K562 (cell line): ENCODE measurements around the gene PRELID2. TPM values are rescaled to one million over a fixed set of nuclear protein-coding genes. Genes with fewer than 3 reads are reported as not detected.

Experiments used
- ATAC-seq: fragments of 200-7000 bp; cut with Tn5 transposase; 3 replicates; pipeline ENCODE4 v1.9.1; 2020; ENCODE audit warnings: moderate library complexity
- BruUV-seq: library from RNA; stranded (reverse); fragments of 400-500 nt; replicated peaks from 2 replicates; lab custom pipeline; 2021; lab: Mats Ljungman, UMichigan
- CTCF ChIA-PET: fragments of 300-600 bp; formaldehyde crosslinking; extraction: SDS; loops from one replicate; lab custom pipeline; 2021; ENCODE audit warnings: low intra/inter-chr PET ratio; lab: Yijun Ruan, JAX
- POLR2A ChIA-PET: fragments of 300-600, 350-650 bp; sonication (Branson Sonifier 250); formaldehyde crosslinking; extraction: SDS; loops from one replicate; lab custom pipeline; 2021; ENCODE audit warnings: antibody characterized with exemption, inconsistent platforms; lab: Yijun Ruan, JAX
- DNase-seq, 4 experiments: peaks; one replicate each; pipeline versions ENCODE4 v3.0.0 to v3.0.0-alpha.2; 2011 to 2018; ENCODE audit warnings: low spot score in 3 of 4, mixed read lengths in 3 of 4; ENCODE audit errors: extremely low read depth in 1 of 4
- FAIRE-seq: peaks from 2 replicates; lab custom pipeline; 2011; peaks lifted over from hg19 to GRCh38; lab: Jason Lieb, UNC
- H2AFZ ChIP-seq: 2 replicates; pipeline ENCODE4 v1.6.0; 2011; ENCODE audit warnings: low read depth, low read length, control low read depth, inconsistent platforms
- H3K27ac ChIP-seq: fragments of 200-600 bp; 3 replicates; pipeline ENCODE4 v1.8.0; 2011; ENCODE audit warnings: low read depth, mild to moderate bottlenecking, control low read depth, inconsistent platforms, low read length, moderate library complexity, mixed read lengths; ENCODE audit errors: extremely low read depth
- H3K27me3 ChIP-seq, 2 experiments: fragments of 300-600 bp in 1 of 2; 2 replicates in 1 of 2; 3 replicates in 1 of 2; pipeline versions ENCODE4 v1.6.0 to v1.8.0; 2011; ENCODE audit warnings: inconsistent platforms in 2 of 2, low read length in 2 of 2, mild to moderate bottlenecking in 1 of 2, mixed read lengths in 1 of 2, moderate library complexity in 1 of 2; ENCODE audit not compliant: control insufficient read depth in 2 of 2, insufficient read depth in 2 of 2
- H3K36me3 ChIP-seq: fragments of 300-600 bp; 3 replicates; pipeline ENCODE4 v1.8.0; 2011; ENCODE audit warnings: mild to moderate bottlenecking, low read length, inconsistent platforms; ENCODE audit not compliant: control insufficient read depth, insufficient read depth
- H3K4me1 ChIP-seq, 2 experiments: fragments of 200-600 bp in 1 of 2; replicated peaks in 1 of 2; 2 replicates in 1 of 2; 3 replicates in 1 of 2; pipeline versions ENCODE4 v1.5.1 to v1.8.0; 2011; ENCODE audit warnings: inconsistent platforms in 2 of 2, low read length in 2 of 2, mild to moderate bottlenecking in 1 of 2, mixed read lengths in 1 of 2, moderate library complexity in 1 of 2; ENCODE audit not compliant: control insufficient read depth in 2 of 2, insufficient read depth in 2 of 2
- H3K4me2 ChIP-seq: 2 replicates; pipeline ENCODE4 v1.6.1; 2011; ENCODE audit warnings: low read length, control low read depth, inconsistent platforms, mixed read lengths; ENCODE audit not compliant: insufficient read depth
- H3K4me3 ChIP-seq: fragments of 200-600 bp; sonication (generic), shearing (Covaris generic); 2 replicates; pipeline ENCODE4 v1.5.1; 2016; ENCODE audit warnings: control low read depth, inconsistent platforms
- H3K79me2 ChIP-seq: fragments of 200-600 bp; 3 replicates; pipeline ENCODE4 v1.8.0; 2011; ENCODE audit warnings: low read length, inconsistent platforms; ENCODE audit not compliant: control insufficient read depth, insufficient read depth
- H3K9ac ChIP-seq, 2 experiments: 2 replicates each; pipeline versions ENCODE4 v1.6.0 to v1.6.1; 2011; ENCODE audit warnings: low read depth in 2 of 2, low read length in 2 of 2, control low read depth in 1 of 2, inconsistent platforms in 1 of 2, mild to moderate bottlenecking in 1 of 2, mixed read lengths in 1 of 2; ENCODE audit not compliant: insufficient read depth in 1 of 2
- H3K9me1 ChIP-seq: one replicate; pipeline ENCODE4 v1.6.0; 2011; ENCODE audit warnings: inconsistent platforms, mild to moderate bottlenecking, low read length, moderate library complexity; ENCODE audit not compliant: control insufficient read depth, insufficient read depth
- H3K9me3 ChIP-seq: replicated peaks from 2 replicates; pipeline ENCODE4 v1.5.1; 2011; ENCODE audit warnings: low read depth, low read length, inconsistent platforms; ENCODE audit not compliant: control insufficient read depth, insufficient read depth
- H4K20me1 ChIP-seq: replicated peaks from 2 replicates; pipeline ENCODE4 v1.6.1; 2011; ENCODE audit warnings: low read length, inconsistent platforms, mixed read lengths; ENCODE audit not compliant: control insufficient read depth, insufficient read depth
- CTCF ChIP-seq, 3 experiments: IDR thresholded peaks in 2 of 3; conservative IDR thresholded peaks in 1 of 3; 2 replicates each; pipeline ENCODE4 v1.5.1; 2011 to 2012; ENCODE audit warnings: low read length in 3 of 3, mild to moderate bottlenecking in 3 of 3, control low read depth in 2 of 3, improper control_type of control experiment in 1 of 3, inconsistent platforms in 1 of 3, low read depth in 1 of 3, mixed read lengths in 1 of 3, moderate library complexity in 1 of 3; ENCODE audit not compliant: insufficient read depth in 2 of 3
- NBN ChIP-seq: fragments of 450-650 bp; IDR thresholded peaks from 2 replicates; pipeline ENCODE4 v1.6.1; 2016; ENCODE audit warnings: low read depth, mild to moderate bottlenecking
- NFIC ChIP-seq: fragments of 450-650 bp; IDR thresholded peaks from 2 replicates; pipeline ENCODE4 v1.6.1; 2017; ENCODE audit warnings: mild to moderate bottlenecking, inconsistent platforms
- RAD21 ChIP-seq, 2 experiments: fragments of 250-450 bp in 1 of 2; fragments of 450-650 bp in 1 of 2; sonication (Bioruptor Pico) in 1 of 2; formaldehyde crosslinking in 1 of 2; IDR thresholded peaks in 1 of 2; conservative IDR thresholded peaks in 1 of 2; 2 replicates each; pipeline versions ENCODE4 v1.4.0 to v1.8.0; 2020 to 2022; ENCODE audit warnings: mild to moderate bottlenecking in 2 of 2, moderate library complexity in 1 of 2
- TEAD4 ChIP-seq, 2 experiments: sonication (generic) in 1 of 2; formaldehyde crosslinking in 1 of 2; IDR thresholded peaks; 2 replicates each; pipeline versions ENCODE4 v1.6.1 to v1.8.0; 2012 to 2022; ENCODE audit warnings: borderline replicate concordance in 1 of 2, inconsistent platforms in 1 of 2, low read length in 1 of 2, mild to moderate bottlenecking in 1 of 2, missing genetic modification reagents in 1 of 2
- ZNF77 ChIP-seq: fragments of 250-450 bp; sonication (Bioruptor Pico); IDR thresholded peaks from 2 replicates; pipeline ENCODE4 v1.5.0; 2020
- WGBS: fragments of 100-300 bp; shearing (Covaris generic); methylation state at CpG from one replicate; pipeline ENCODE4 v1.1.6; 2016; ENCODE audit warnings: low coverage, mixed read lengths; ENCODE audit not compliant: insufficient coverage; ENCODE audit errors: missing lambda C conversion rate; 5-methylcytosine and 5-hydroxymethylcytosine counted together
- in situ Hi-C: fragments of 300-500 bp; cut with MboI; formaldehyde crosslinking; loops from 4 replicates; pipeline ENCODE4 v1.15.0; 2018; ENCODE audit warnings: inconsistent platforms, mixed read lengths
- intact Hi-C: fragments of 100-400 bp; cut with micrococcal nuclease; formaldehyde crosslinking; loops from 2 replicates; pipeline ENCODE4 v1.14.2; 2022
- polyA plus RNA-seq, 8 experiments: library from polyadenylated mRNA; depleted of rRNA in 4 of 8; stranded (reverse) in 5 of 8; unstranded in 3 of 8; fragments of >200 nt; fragmentation: Nextera tagmentation in 2 of 8; fragmentation: Illumina TruSeq in 1 of 8; extraction: Ambion mirVana in 2 of 8; extraction: Trizol in 1 of 8; gene quantifications; 2 replicates each; pipeline versions ENCODE4 v1.2.1 to v1.2.3, GENCODE V29; 2011 to 2014; ENCODE audit warnings: inconsistent platforms in 1 of 8, missing spikeins in 1 of 8
- total RNA-seq, 7 experiments: library from RNA; depleted of rRNA in 6 of 7; stranded (reverse); fragments of >200 nt in 6 of 7; fragmentation: Illumina TruSeq in 2 of 7; extraction: Trizol in 2 of 7; gene quantifications; 2 replicates each; pipeline versions ENCODE4 v1.2.1 to v1.2.3, GENCODE V29; 2011 to 2021; ENCODE audit warnings: low replicate concordance in 1 of 7

The PRELID2 gene
- total and polyA plus RNA-seq, 9 of the 15 experiments (the other 6 are each of a cell fraction or from before 2014, with no cell fraction given): 6.4 to 68.2 (median 28.8) TPM

GRCh38 chr5:145859897-145860296 lies 24.8 kb upstream of the PRELID2 start:
- no peaks in the 10 kb centered on the region for H3K36me3 ChIP-seq
- FAIRE-seq (no peak), DNase-seq (peak in 3 of 4 experiments; percentile 25 to 37 (median 32)), ATAC-seq (peak; percentile 67)
- BruUV-seq: no TSS peak
- no peak overlapping the region for H3K4me3 ChIP-seq
- H3K9ac ChIP-seq: peak overlapping the region in 1 of 2 experiments; percentile 81; a peak in 1 of 4 replicates
- H3K4me2 ChIP-seq: peak overlapping the region; percentile 10; the same call in 1 of the 2 replicates
- ChIA-PET CTCF (no interaction called here), POLR2A (no interaction called here)
- H3K79me2 ChIP-seq: no peaks in the 10 kb centered on the region
- H3K27me3 ChIP-seq: no peaks in the 10 kb centered on the region
- no peaks in the 10 kb centered on the region for H4K20me1 ChIP-seq
- H3K9me1 ChIP-seq: no peaks in the 10 kb centered on the region
- no peak for TF ChIP-seq NBN
- 0 out of 2 replicates have a peak, but pooled peaks have one; percentile 7 for TF ChIP-seq TEAD4 (IDR thresholded peaks at IDR 0.05; ENCODE audit: low read length)
- no peak for TF ChIP-seq TEAD4 (CRISPR knock-in tag; IDR thresholded peaks at IDR 0.05; ENCODE audit: borderline replicate concordance)
- no peak for TF ChIP-seq ZNF77
- peak; percentile 28 to 53 (median 43); a peak in 3 of 6 replicates for TF ChIP-seq CTCF (IDR thresholded peaks at IDR 0.05 in 2 of 3, conservative IDR thresholded peaks at IDR 0.05 in 1 of 3; ENCODE audit: insufficient read depth in 2 of 3, low read depth in 1 of 3, low read length in 3 of 3)
- TF ChIP-seq RAD21 (CRISPR knock-in tag; conservative IDR thresholded peaks at IDR 0.05 in 1 of 2, IDR thresholded peaks at IDR 0.05 in 1 of 2): peak in 1 of 2 experiments; percentile 16; a peak in 2 of 4 replicates
- no peak for TF ChIP-seq NFIC
- intact Hi-C loops (loop anchor here (5.0 kb wide), 1 partner anchor 33 kb away; no protein-coding TSS in a partner anchor), in situ Hi-C loops (no loop called here)
- H3K27ac ChIP-seq: no peak overlapping the region
- 16% methylated on average over 3 of the region's 3 CpGs for WGBS
- peaks cover 2% of the 10 kb centered on the region for H3K9me3 ChIP-seq
- peaks cover 19 to 35% of the 10 kb centered on the region in 2 experiments for H3K4me1 ChIP-seq
- peak overlapping the region; percentile 76 for H2AFZ ChIP-seq
